WTC11 (cell line): ENCODE data around the gene RFK. TPM values are rescaled to one million over a fixed set of nuclear protein-coding genes. Genes with fewer than 3 reads are reported as not detected.

Experiments
- ATAC-seq: fragments of 200-7000 bp; cut with Tn5 transposase; 2 replicates; pipeline ENCODE4 v1.10.0; 2021; ENCODE audit warnings: mild to moderate bottlenecking, moderate library complexity
- Bru-seq: library from RNA; stranded (reverse); fragments of 400-500 nt; gene quantifications from one replicate; lab custom pipeline; 2021; lab: Mats Ljungman, UMichigan
- CTCF ChIA-PET: fragments of 300-600 bp; sonication (Branson Sonifier 250); formaldehyde crosslinking; loops from one replicate; lab custom pipeline; 2021; ENCODE audit warnings: antibody characterized with exemption; lab: Charles Lee
- POLR2A ChIA-PET: fragments of 350-600 bp; sonication (Branson Sonifier 250); formaldehyde crosslinking; loops from one replicate; lab custom pipeline; 2021; ENCODE audit warnings: antibody characterized with exemption; lab: Charles Lee
- DNase-seq: peaks from one replicate; pipeline ENCODE4 v3.0.0; 2021; ENCODE audit warnings: low spot score
- H3K27ac Mint-ChIP-seq: 2 replicates; pipeline ENCODE4 v1.8.0; 2021; ENCODE audit warnings: mixed read lengths
- H3K27me3 Mint-ChIP-seq: 2 replicates; pipeline ENCODE4 v1.8.0; 2021; ENCODE audit warnings: low read depth, mild to moderate bottlenecking, moderate library complexity, mixed read lengths
- H3K36me3 Mint-ChIP-seq: 2 replicates; pipeline ENCODE4 v1.8.0; 2021; ENCODE audit warnings: mixed read lengths
- H3K4me1 Mint-ChIP-seq: 2 replicates; pipeline ENCODE4 v1.8.0; 2022; ENCODE audit warnings: mixed read lengths
- H3K4me3 Mint-ChIP-seq: 2 replicates; pipeline ENCODE4 v1.8.0; 2021; ENCODE audit warnings: mild to moderate bottlenecking, moderate library complexity, mixed read lengths
- H3K9me3 Mint-ChIP-seq: 2 replicates; pipeline ENCODE4 v1.8.0; 2021; ENCODE audit warnings: mixed read lengths
- CBFB ChIP-seq: sonication (generic); formaldehyde crosslinking; IDR thresholded peaks from 2 replicates; pipeline ENCODE4 v1.8.1; 2022; ENCODE audit warnings: mild to moderate bottlenecking, low read depth, missing genetic modification reagents
- CREB1 ChIP-seq: sonication (generic); formaldehyde crosslinking; IDR thresholded peaks from 2 replicates; pipeline ENCODE4 v1.8.0; 2023; ENCODE audit warnings: mild to moderate bottlenecking, missing genetic modification reagents
- E2F1 ChIP-seq: sonication (generic); formaldehyde crosslinking; IDR thresholded peaks from 2 replicates; pipeline ENCODE4 v1.8.0; 2022; ENCODE audit warnings: mild to moderate bottlenecking, missing genetic modification reagents
- ELF4 ChIP-seq: sonication (generic); formaldehyde crosslinking; IDR thresholded peaks from 2 replicates; pipeline ENCODE4 v1.8.1; 2022; ENCODE audit warnings: low read depth, mild to moderate bottlenecking, moderate library complexity, missing genetic modification reagents
- FOXK1 ChIP-seq: sonication (generic); formaldehyde crosslinking; IDR thresholded peaks from 2 replicates; pipeline ENCODE4 v1.8.0; 2022; ENCODE audit warnings: mild to moderate bottlenecking, moderate library complexity, missing genetic modification reagents
- FOXP1 ChIP-seq: sonication (generic); formaldehyde crosslinking; IDR thresholded peaks from 2 replicates; pipeline ENCODE4 v1.8.0; 2022; ENCODE audit warnings: missing genetic modification reagents, mild to moderate bottlenecking, moderate library complexity, borderline replicate concordance
- GTF2I ChIP-seq: fragments of 250-450 bp; sonication (Bioruptor Pico); conservative IDR thresholded peaks from 2 replicates; pipeline ENCODE4 v1.4.0; 2021; ENCODE audit warnings: mild to moderate bottlenecking
- JAZF1 ChIP-seq: fragments of 250-450 bp; sonication (Bioruptor Pico); IDR thresholded peaks from 2 replicates; pipeline ENCODE4 v1.9.0; 2021; ENCODE audit warnings: moderate library complexity, mild to moderate bottlenecking, inconsistent platforms
- JUN ChIP-seq: sonication (generic); formaldehyde crosslinking; IDR thresholded peaks from 2 replicates; pipeline ENCODE4 v1.8.0; 2023; ENCODE audit warnings: mild to moderate bottlenecking, missing genetic modification reagents
- KAT7 ChIP-seq: sonication (generic); formaldehyde crosslinking; IDR thresholded peaks from 2 replicates; pipeline ENCODE4 v1.8.1; 2023; ENCODE audit warnings: missing genetic modification reagents, mild to moderate bottlenecking, borderline replicate concordance
- MAX ChIP-seq: sonication (generic); formaldehyde crosslinking; IDR thresholded peaks from 2 replicates; pipeline ENCODE4 v1.8.0; 2022; ENCODE audit warnings: mild to moderate bottlenecking, missing genetic modification reagents
- MXD4 ChIP-seq: fragments of 250-450 bp; sonication (Bioruptor Pico); IDR thresholded peaks from 2 replicates; pipeline ENCODE4 v1.8.0; 2021; ENCODE audit warnings: mild to moderate bottlenecking, moderate library complexity, borderline replicate concordance
- NFATC4 ChIP-seq: fragments of 250-450 bp; sonication (Bioruptor Pico); IDR thresholded peaks from 2 replicates; pipeline ENCODE4 v1.9.0; 2021; ENCODE audit warnings: mild to moderate bottlenecking
- PREB ChIP-seq: sonication (generic); formaldehyde crosslinking; IDR thresholded peaks from 2 replicates; pipeline ENCODE4 v1.8.1; 2022; ENCODE audit warnings: mild to moderate bottlenecking, missing genetic modification reagents, moderate library complexity, borderline replicate concordance
- SMAD3 ChIP-seq: sonication (generic); formaldehyde crosslinking; IDR thresholded peaks from 2 replicates; pipeline ENCODE4 v1.8.0; 2022; ENCODE audit warnings: missing genetic modification reagents, mild to moderate bottlenecking, borderline replicate concordance
- SMAD4 ChIP-seq: sonication (generic); formaldehyde crosslinking; IDR thresholded peaks from 2 replicates; pipeline ENCODE4 v1.8.0; 2022; ENCODE audit warnings: mild to moderate bottlenecking, missing genetic modification reagents
- SP1 ChIP-seq: sonication (generic); formaldehyde crosslinking; conservative IDR thresholded peaks from 2 replicates; pipeline ENCODE4 v1.8.1; 2022; ENCODE audit warnings: missing genetic modification reagents
- TCF7 ChIP-seq: sonication (generic); formaldehyde crosslinking; IDR thresholded peaks from 2 replicates; pipeline ENCODE4 v1.8.0; 2022; ENCODE audit warnings: mild to moderate bottlenecking, low read depth, missing genetic modification reagents, moderate library complexity
- TEAD4 ChIP-seq: sonication (generic); formaldehyde crosslinking; IDR thresholded peaks from 2 replicates; pipeline ENCODE4 v1.8.0; 2022; ENCODE audit warnings: mild to moderate bottlenecking, missing genetic modification reagents
- ZBTB43 ChIP-seq: sonication (generic); formaldehyde crosslinking; IDR thresholded peaks from 2 replicates; pipeline ENCODE4 v1.8.1; 2023; ENCODE audit warnings: mild to moderate bottlenecking, missing genetic modification reagents
- long read RNA-seq, 3 experiments: library from RNA in 1 of 3; library from capped mRNA in 1 of 3; library from polyadenylated mRNA in 1 of 3; unstranded in 2 of 3; stranded (forward) in 1 of 3; transcript quantifications; one replicate each; pipeline ENCODE4 v2.0.0, GENCODE V29; 2021
- total RNA-seq: library from RNA; stranded (reverse); gene quantifications from 3 replicates; pipeline ENCODE4 v1.2.3, GENCODE V29; 2021
- TF ChIP-seq, protein P1 (sequence below): sonication (generic); formaldehyde crosslinking; IDR thresholded peaks from 2 replicates; pipeline ENCODE4 v1.8.0; 2023; ENCODE audit warnings: missing genetic modification reagents
- TF ChIP-seq, protein P2 (sequence below): fragments of 250-450 bp; sonication (Bioruptor Pico); IDR thresholded peaks from 2 replicates; pipeline ENCODE4 v1.9.0; 2021; ENCODE audit warnings: mild to moderate bottlenecking
- TF ChIP-seq, protein P3 (sequence below): sonication (generic); formaldehyde crosslinking; IDR thresholded peaks from 2 replicates; pipeline ENCODE4 v1.8.1; 2023; ENCODE audit warnings: mild to moderate bottlenecking, missing genetic modification reagents, moderate library complexity
- TF ChIP-seq, protein P4 (sequence below): sonication (generic); formaldehyde crosslinking; IDR thresholded peaks from 2 replicates; pipeline ENCODE4 v1.8.1; 2022; ENCODE audit warnings: low read depth, mild to moderate bottlenecking, moderate library complexity, missing genetic modification reagents, borderline replicate concordance

The RFK gene
- total RNA-seq (10.6 to 14.9 TPM (median 13.2 TPM) in 3 replicates), Bru-seq, nascent RNA (percentile 84 among the genes with signal in this experiment)
- long read RNA-seq, experiment 1, transcript RFK-201 (4 exons, 2,684 nt) = major isoform, 73 of 78 reads
- long read RNA-seq, experiment 1, partial matches to known transcripts = 2 of 78 reads
- long read RNA-seq, experiment 1, other reads (novel, unspliced or antisense) = 3 of 78 reads
- long read RNA-seq, experiment 2, transcript RFK-201 (4 exons, 2,684 nt) = major isoform, 19 of 29 reads
- long read RNA-seq, experiment 2, partial matches to known transcripts = 0 of 29 reads
- long read RNA-seq, experiment 2, other reads (novel, unspliced or antisense) = 10 of 29 reads
- long read RNA-seq, experiment 3, partial matches to known transcripts = 1 of 5 reads
- long read RNA-seq, experiment 3, other reads (novel, unspliced or antisense) = 0 of 5 reads

DNA sequence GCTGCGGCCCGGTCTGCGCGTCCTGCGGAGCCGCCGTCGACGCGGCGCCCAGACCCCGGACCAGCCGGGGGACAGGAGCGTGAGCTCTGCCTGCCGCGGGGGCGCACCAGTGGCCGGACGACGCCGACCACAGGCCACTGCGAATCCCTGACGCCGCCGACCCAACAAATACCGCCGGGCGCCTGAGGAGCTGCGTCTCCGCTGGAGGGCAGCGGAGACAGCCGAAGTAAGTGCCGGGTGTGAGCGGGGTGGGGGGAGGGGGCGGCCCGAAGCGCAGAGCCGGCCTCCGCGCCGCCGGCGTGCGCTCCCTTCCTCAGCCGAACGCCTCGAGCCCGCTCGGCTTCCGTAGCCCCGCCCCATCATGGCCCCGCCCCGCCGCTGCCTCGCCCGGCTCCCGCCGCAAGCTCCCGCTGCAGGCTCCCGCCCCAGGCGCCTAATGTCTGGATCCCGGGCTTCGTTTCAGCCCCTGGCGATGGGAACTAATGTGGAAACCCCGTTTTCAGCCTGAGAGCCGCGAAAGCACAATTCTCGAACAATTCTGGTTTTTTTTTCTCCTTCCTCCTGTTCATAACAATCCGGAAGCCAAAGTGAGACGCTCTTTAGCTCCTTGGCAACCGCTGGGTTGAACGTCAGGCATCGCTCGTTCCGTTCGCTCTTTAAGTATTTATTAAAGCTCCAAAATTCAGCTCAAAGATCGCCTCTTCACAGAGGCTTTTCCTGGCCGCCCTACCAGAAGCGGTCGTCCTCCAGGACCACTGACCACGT lies at the start of gene RFK:
RFK (minus strand) TSS at position 232 of the 765 bp plus-strand sequence. CDS start 255 bp downstream, outside the sequence.
- peak; percentile 89 for ATAC-seq
- Mint-ChIP-seq H3K27me3 (no peaks in the 10 kb centered on the region; the same call in 1 of the 2 replicates), H3K4me1 (peaks cover 11% of the 10 kb centered on the region), H3K36me3 (peaks cover 19% of the 10 kb centered on the region), H3K27ac (peak within 1 kb of the TSS; percentile 91), H3K4me3 (peak within 1 kb of the TSS; percentile 82), H3K9me3 (peaks cover 10% of the 10 kb centered on the region)
- DNase-seq = peak; percentile 96
- POLR2A ChIA-PET = interaction anchor here (0.6 to 1.4 kb wide), 5 partner anchors 13 to 1233 kb away, joined by 3 to 4 read pairs (median 3); partner anchors contain the start of gene GCNT1
- CTCF ChIA-PET = interaction anchor here (0.5 to 2.3 kb wide), 26 partner anchors 11 to 1209 kb away, joined by 3 to 15 read pairs (median 4); partner anchors contain the start of gene GCNT1
- TF ChIP-seq FOXK1 (CRISPR knock-in tag) (peak; percentile 27; the same call in 1 of the 2 replicates), PREB (CRISPR knock-in tag) (no peak), FOXP1 (CRISPR knock-in tag) (peak; percentile 87; the same call in 1 of the 2 replicates), ZBTB43 (CRISPR knock-in tag) (no peak), SP1 (CRISPR knock-in tag) (peak; percentile 87), CREB1 (peak; percentile 73; the same call in 1 of the 2 replicates), JAZF1 (CRISPR knock-in tag) (no peak), TEAD4 (CRISPR knock-in tag) (no peak), CBFB (CRISPR knock-in tag) (peak; percentile 39; the same call in 1 of the 2 replicates), TCF7 (CRISPR knock-in tag) (0 out of 2 replicates have a peak, but pooled peaks have one; percentile 34), E2F1 (CRISPR knock-in tag) (peak; percentile 43; the same call in 1 of the 2 replicates), MAX (CRISPR knock-in tag) (peak; percentile 90), MXD4 (CRISPR knock-in tag) (no peak), JUN (peak; percentile 70; the same call in 1 of the 2 replicates), ELF4 (CRISPR knock-in tag) (peak; percentile 88; the same call in 1 of the 2 replicates), KAT7 (CRISPR knock-in tag) (peak; percentile 88; the same call in 1 of the 2 replicates), GTF2I (CRISPR knock-in tag) (no peak), SMAD3 (CRISPR knock-in tag) (peak; percentile 53; the same call in 1 of the 2 replicates), SMAD4 (CRISPR knock-in tag) (peak; percentile 79; the same call in 1 of the 2 replicates), NFATC4 (CRISPR knock-in tag) (no peak)
- TF ChIP-seq, protein P1, sequence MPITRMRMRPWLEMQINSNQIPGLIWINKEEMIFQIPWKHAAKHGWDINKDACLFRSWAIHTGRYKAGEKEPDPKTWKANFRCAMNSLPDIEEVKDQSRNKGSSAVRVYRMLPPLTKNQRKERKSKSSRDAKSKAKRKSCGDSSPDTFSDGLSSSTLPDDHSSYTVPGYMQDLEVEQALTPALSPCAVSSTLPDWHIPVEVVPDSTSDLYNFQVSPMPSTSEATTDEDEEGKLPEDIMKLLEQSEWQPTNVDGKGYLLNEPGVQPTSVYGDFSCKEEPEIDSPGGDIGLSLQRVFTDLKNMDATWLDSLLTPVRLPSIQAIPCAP (CRISPR knock-in tag) = no peak
- TF ChIP-seq, protein P2, sequence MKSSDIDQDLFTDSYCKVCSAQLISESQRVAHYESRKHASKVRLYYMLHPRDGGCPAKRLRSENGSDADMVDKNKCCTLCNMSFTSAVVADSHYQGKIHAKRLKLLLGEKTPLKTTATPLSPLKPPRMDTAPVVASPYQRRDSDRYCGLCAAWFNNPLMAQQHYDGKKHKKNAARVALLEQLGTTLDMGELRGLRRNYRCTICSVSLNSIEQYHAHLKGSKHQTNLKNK (CRISPR knock-in tag) = no peak
- TF ChIP-seq, protein P3, sequence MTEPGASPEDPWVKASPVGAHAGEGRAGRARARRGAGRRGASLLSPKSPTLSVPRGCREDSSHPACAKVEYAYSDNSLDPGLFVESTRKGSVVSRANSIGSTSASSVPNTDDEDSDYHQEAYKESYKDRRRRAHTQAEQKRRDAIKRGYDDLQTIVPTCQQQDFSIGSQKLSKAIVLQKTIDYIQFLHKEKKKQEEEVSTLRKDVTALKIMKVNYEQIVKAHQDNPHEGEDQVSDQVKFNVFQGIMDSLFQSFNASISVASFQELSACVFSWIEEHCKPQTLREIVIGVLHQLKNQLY = 0 out of 2 replicates have a peak, but pooled peaks have one; percentile 21
- TF ChIP-seq, protein P4, sequence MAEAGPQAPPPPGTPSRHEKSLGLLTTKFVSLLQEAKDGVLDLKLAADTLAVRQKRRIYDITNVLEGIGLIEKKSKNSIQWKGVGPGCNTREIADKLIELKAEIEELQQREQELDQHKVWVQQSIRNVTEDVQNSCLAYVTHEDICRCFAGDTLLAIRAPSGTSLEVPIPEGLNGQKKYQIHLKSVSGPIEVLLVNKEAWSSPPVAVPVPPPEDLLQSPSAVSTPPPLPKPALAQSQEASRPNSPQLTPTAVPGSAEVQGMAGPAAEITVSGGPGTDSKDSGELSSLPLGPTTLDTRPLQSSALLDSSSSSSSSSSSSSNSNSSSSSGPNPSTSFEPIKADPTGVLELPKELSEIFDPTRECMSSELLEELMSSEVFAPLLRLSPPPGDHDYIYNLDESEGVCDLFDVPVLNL (CRISPR knock-in tag) = peak; percentile 33; the same call in 1 of the 2 replicates
